GM12873 (cell line): ENCODE measurements around the gene CGRRF1.

ENCODE experiments used
- TF ChIP-seq, protein P1 (sequence below): IDR thresholded peaks from 2 replicates; pipeline ENCODE4 v1.5.1; 2012; ENCODE audit warnings: low read depth, mild to moderate bottlenecking, moderate library complexity, low read length, control low read depth; ENCODE audit not compliant: insufficient read depth; ENCODE audit errors: missing control alignments

The CGRRF1 gene, protein sequence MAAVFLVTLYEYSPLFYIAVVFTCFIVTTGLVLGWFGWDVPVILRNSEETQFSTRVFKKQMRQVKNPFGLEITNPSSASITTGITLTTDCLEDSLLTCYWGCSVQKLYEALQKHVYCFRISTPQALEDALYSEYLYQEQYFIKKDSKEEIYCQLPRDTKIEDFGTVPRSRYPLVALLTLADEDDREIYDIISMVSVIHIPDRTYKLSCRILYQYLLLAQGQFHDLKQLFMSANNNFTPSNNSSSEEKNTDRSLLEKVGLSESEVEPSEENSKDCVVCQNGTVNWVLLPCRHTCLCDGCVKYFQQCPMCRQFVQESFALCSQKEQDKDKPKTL

DNA sequence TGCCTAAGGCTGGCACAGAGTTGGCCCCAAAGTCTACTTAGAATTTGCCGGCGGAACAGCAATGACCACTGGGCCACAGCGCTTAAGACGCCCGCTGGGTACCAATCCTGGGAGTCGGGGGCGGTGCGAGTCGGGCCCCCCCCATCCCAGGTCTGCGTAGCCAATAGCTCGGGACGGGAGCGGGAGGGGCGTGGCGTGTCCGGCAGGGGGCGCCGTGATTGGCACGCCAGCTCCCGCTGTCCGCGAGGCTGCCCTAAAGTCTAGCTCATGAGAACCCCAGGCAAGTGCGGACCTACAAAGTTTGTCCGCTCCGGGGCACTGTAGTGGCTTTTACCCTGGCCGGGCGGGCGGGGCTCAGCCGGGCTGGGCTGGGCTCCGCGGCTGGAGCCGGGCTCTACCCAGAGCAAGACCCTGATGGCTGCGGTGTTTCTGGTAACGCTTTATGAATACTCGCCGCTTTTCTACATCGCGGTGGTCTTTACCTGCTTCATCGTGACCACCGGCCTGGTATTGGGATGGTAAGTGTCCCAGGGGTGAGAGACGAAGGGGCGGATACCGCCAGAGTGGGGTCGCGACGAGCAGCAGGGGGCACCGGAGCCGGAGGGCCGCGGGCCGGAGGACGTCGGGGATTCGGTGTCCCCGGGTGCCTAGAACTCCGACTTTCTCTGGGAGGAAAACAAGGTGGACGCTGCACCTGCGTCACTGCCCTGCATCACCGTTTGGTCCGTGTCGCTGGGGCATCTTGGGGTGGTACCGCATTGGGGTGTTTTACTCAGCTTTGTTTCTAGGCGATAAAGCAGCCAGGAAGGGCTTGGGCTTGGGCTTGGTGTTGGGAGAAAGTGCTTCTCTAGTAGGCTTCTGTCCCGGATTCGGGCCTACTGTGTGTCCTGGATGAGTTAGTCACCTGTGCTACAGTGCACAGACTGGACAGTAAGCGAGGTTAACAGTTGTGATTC is at the start of gene CGRRF1:
Gene CGRRF1, plus strand, starts transcription at position 361 of the 956 bp plus-strand sequence. Its CDS starts 54 bp downstream, at position 415.
- TF ChIP-seq, protein P1, sequence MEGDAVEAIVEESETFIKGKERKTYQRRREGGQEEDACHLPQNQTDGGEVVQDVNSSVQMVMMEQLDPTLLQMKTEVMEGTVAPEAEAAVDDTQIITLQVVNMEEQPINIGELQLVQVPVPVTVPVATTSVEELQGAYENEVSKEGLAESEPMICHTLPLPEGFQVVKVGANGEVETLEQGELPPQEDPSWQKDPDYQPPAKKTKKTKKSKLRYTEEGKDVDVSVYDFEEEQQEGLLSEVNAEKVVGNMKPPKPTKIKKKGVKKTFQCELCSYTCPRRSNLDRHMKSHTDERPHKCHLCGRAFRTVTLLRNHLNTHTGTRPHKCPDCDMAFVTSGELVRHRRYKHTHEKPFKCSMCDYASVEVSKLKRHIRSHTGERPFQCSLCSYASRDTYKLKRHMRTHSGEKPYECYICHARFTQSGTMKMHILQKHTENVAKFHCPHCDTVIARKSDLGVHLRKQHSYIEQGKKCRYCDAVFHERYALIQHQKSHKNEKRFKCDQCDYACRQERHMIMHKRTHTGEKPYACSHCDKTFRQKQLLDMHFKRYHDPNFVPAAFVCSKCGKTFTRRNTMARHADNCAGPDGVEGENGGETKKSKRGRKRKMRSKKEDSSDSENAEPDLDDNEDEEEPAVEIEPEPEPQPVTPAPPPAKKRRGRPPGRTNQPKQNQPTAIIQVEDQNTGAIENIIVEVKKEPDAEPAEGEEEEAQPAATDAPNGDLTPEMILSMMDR = peak; percentile 29

DNA sequence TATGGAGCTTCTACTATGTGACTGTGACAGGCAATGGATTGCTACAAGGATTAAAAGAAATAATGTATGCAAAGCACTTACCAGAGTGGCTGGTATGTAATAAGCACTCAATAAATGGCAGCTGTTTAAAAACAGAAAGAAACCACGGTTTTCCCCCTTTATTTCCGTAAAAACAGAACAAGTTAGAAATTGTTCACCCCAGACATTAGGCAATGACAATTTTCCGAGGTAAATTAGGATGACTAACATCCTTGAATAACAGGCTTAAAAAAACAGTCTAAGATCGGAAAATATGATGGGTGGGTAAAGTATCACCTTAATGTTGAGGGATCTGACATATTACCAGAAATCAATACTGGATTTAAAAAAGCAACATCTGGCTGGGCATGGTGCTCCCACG is 47.7 kb upstream of the CGRRF1 start:
- TF ChIP-seq, protein P1 = no peak

DNA sequence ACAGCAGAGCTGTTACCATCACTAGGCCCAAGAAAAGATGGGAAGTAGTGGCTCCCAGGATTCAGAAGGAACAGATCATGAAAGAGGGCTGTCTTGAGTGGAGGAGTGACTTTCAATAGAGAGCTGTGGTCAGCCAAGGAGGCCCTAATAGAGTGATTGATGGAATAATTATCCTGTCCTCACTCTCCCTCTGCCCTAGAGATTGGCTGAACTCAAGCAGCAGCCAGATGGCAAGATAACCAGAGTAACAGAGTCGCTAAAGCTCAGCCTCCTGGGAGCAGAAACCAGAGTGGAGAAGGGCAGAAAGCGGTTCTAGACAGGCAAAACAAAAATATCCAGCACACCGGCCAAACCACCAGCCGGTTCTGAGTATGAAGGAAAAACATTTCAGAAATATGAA is 44.1 kb upstream of the CGRRF1 start:
- TF ChIP-seq, protein P1 = no peak

DNA sequence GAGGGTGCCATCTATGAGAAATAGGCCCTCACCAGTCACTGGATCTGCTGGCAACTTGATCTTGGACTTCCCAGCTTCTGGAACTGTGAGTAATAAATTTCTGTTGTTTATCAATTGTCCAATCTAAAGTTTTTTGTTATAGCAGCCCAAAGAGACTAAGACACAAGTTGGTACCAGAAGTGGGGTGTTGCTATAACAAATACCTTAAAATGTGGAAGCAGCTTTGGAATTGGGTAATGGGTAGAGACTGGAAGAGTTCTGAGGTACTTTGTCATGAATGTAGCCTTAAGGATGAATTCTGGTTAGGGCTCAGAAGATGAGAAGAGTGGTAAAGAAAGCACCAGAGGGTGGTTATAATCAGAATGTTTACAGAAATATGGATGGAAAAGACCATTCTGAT is 42.4 kb upstream of the CGRRF1 start:
- TF ChIP-seq, protein P1 = no peak

DNA sequence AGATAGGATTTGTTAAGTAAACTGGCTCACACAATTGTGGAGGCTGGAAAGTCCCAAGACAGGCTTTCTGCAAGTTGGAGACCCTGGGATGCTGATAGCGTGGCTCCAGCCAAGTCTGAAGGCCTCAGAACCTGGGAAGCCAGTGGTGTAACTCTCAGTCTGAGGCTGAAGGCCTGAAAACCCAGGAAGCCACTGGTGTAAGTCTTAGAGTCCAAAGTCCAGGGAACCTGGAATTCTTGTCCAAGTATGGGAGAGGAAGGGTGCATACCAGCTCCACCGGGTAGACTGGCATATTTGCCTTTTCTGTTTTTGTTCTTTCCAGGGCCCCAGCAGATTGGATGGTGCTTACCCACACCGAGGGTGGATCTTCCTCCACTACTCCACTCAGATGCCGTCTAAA is 39.0 kb upstream of the CGRRF1 start:
- TF ChIP-seq, protein P1 = no peak

DNA sequence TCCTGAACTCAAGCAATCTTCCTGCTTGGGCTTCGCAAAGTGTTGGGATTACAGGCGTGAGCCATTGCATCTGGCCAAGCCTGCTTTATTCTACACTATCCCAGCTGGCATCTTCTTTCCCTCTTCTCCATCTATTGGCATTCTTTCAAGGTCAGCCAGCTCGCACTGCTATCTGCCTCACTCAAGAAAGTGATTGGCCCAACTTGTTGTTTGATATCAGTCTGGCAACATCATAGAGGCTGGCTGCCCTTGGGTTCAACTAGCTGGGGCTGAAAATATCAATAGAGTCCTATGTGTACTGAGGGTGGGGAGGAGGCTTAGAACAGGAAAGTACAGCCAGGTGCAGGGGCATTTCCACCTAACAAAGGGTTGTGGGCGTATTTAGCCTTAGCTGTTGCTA is 38.1 kb upstream of the CGRRF1 start:
- TF ChIP-seq, protein P1 = no peak

DNA sequence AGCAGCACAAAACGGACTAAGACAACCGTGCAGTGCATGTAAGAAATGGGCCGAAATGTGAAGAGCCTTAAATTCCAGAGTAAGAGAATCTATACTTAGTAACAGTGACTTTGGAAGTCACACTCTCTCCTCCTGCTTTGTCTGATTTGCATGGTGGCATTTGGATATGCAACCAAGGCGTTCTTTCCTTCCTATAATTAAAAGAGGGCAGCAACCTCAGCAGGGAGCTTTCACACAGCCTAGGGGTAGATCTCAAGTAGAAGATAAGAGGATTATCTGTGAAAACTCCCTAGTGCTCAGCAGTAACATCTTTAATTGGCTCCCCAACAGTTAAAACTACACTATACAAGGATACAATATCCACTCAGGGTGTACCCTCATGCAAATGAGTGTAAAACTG is 37.4 kb upstream of the CGRRF1 start:
- TF ChIP-seq, protein P1 = no peak
